Astrocyte (in vitro differentiated cells and primary cell): ENCODE results near the gene CACNA1C. TPM values are rescaled to one million over a fixed set of nuclear protein-coding genes. Genes with fewer than 3 reads are reported as not detected.

Experiments
- DNase-seq: peaks from one replicate; pipeline ENCODE4 v3.0.0-alpha.2; 2010; ENCODE audit warnings: low read depth
- FAIRE-seq: peaks from 2 replicates; lab custom pipeline; 2011; peaks lifted over from hg19 to GRCh38; lab: Jason Lieb, UNC
- H2AFZ ChIP-seq: 2 replicates; pipeline ENCODE4 v1.6.0; 2012; ENCODE audit warnings: low read depth, low read length, inconsistent platforms
- H3K27ac ChIP-seq: 2 replicates; pipeline ENCODE4 v1.5.1; 2011; ENCODE audit warnings: low read depth, low read length, inconsistent platforms
- H3K27me3 ChIP-seq: 2 replicates; pipeline ENCODE4 v1.6.0; 2011; ENCODE audit warnings: low read length, inconsistent platforms; ENCODE audit not compliant: insufficient read depth
- H3K36me3 ChIP-seq: 2 replicates; pipeline ENCODE4 v1.5.1; 2011; ENCODE audit warnings: low read length, inconsistent platforms; ENCODE audit not compliant: insufficient read depth
- H3K4me1 ChIP-seq: 2 replicates; pipeline ENCODE4 v1.5.1; 2011; ENCODE audit warnings: low read length, inconsistent platforms; ENCODE audit not compliant: insufficient read depth
- H3K4me2 ChIP-seq: 2 replicates; pipeline ENCODE4 v1.6.0; 2012; ENCODE audit warnings: low read length, inconsistent platforms
- H3K4me3 ChIP-seq: 2 replicates; pipeline ENCODE4 v1.5.1; 2011; ENCODE audit warnings: low read depth, mild to moderate bottlenecking, low read length, inconsistent platforms; ENCODE audit not compliant: insufficient read depth
- H3K79me2 ChIP-seq: 2 replicates; pipeline ENCODE4 v1.6.0; 2012; ENCODE audit warnings: mild to moderate bottlenecking, low read length, inconsistent platforms; ENCODE audit not compliant: insufficient read depth
- H3K9ac ChIP-seq: 2 replicates; pipeline ENCODE4 v1.6.0; 2012; ENCODE audit warnings: mild to moderate bottlenecking, low read length, inconsistent platforms
- H3K9me3 ChIP-seq: 2 replicates; pipeline ENCODE4 v1.5.1; 2012; ENCODE audit warnings: low read depth, mild to moderate bottlenecking, low read length, inconsistent platforms; ENCODE audit not compliant: insufficient read depth
- H4K20me1 ChIP-seq: 2 replicates; pipeline ENCODE4 v1.6.0; 2012; ENCODE audit warnings: low read length, inconsistent platforms; ENCODE audit not compliant: insufficient read depth
- H3K27ac Mint-ChIP-seq: one replicate; pipeline ENCODE4 v1.8.0; 2021; ENCODE audit warnings: mild to moderate bottlenecking, mixed read lengths; ENCODE audit not compliant: unreplicated experiment
- H3K27me3 Mint-ChIP-seq: one replicate; pipeline ENCODE4 v1.8.0; 2021; ENCODE audit warnings: low read depth, mixed read lengths; ENCODE audit not compliant: unreplicated experiment
- H3K36me3 Mint-ChIP-seq: one replicate; pipeline ENCODE4 v1.8.0; 2021; ENCODE audit warnings: low read depth, mixed read lengths; ENCODE audit not compliant: unreplicated experiment
- H3K4me1 Mint-ChIP-seq: one replicate; pipeline ENCODE4 v1.8.0; 2021; ENCODE audit warnings: low read depth, mixed read lengths; ENCODE audit not compliant: unreplicated experiment
- H3K4me3 Mint-ChIP-seq: one replicate; pipeline ENCODE4 v1.8.0; 2021; ENCODE audit warnings: mild to moderate bottlenecking, moderate library complexity, mixed read lengths; ENCODE audit not compliant: unreplicated experiment
- H3K9me3 Mint-ChIP-seq: one replicate; pipeline ENCODE4 v1.8.0; 2021; ENCODE audit warnings: mild to moderate bottlenecking, mixed read lengths; ENCODE audit not compliant: unreplicated experiment
- EZH2 ChIP-seq: IDR thresholded peaks from 2 replicates; pipeline ENCODE4 v1.6.1; 2012; ENCODE audit warnings: mild to moderate bottlenecking, low read length, inconsistent platforms; ENCODE audit not compliant: insufficient read depth
- total RNA-seq: library from RNA; stranded (reverse); gene quantifications from 2 replicates; pipeline ENCODE4 v1.2.1, GENCODE V29; 2021
- TF ChIP-seq, protein P1 (sequence below): IDR thresholded peaks from 2 replicates; pipeline ENCODE4 v1.5.1; 2011; ENCODE audit warnings: low read depth, mild to moderate bottlenecking, inconsistent platforms, low read length, moderate library complexity; ENCODE audit not compliant: insufficient read depth

CACNA1C gene
- total RNA-seq, 1 donor from 2014 or later, result 2.1 TPM

DNA sequence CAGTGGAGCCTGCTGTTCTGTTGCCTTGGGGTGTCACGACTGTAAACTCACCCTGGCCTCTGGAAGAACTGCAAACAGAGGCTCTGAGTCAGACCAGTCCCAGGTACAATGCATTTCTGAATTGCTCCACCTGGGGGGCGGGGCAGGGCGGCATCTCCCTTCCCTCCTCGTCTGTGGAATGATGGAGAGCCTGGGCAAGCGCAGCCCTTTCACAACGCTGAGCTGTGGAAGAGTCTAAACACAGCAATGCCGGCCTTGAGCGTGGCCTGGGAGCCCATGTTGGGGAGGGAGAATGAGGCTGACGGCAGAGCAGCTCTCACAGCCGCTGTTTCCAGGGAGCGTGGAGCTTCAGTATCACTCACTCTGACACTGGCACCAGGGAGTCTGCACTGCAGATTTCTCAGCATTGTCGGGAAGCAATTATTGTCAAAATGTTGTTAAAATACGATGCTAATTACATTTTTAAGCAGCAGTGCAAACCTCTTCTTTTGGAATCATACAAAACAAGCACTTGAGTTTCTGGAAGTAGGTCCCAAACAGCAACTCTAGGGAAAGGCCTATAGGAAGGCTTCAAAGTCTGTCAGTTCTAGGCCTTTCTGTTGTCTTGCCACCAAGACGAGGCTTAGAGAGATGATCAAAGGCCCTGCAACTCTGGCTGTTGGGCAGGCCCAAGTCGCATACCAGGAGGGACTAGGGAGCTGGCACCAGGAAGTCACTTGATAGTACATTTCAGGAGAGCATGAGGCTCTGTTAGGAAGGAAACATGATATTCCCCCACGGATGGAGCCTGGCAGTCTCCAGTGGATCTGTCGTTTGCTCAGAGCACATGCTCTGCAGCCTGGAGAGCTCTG, 498.0 kb downstream of the CACNA1C start:
- H3K9ac ChIP-seq, result no peak overlapping the region
- Mint-ChIP-seq H3K4me1 (no peaks in the 10 kb centered on the region), H3K27me3 (peaks cover 27% of the 10 kb centered on the region), H3K4me3 (no peak overlapping the region), H3K27ac (no peak overlapping the region), H3K36me3 (no peaks in the 10 kb centered on the region), H3K9me3 (no peaks in the 10 kb centered on the region)
- H3K4me2 ChIP-seq, result no peak overlapping the region
- H3K4me1 ChIP-seq, result no peaks in the 10 kb centered on the region
- no peak overlapping the region for H3K27ac ChIP-seq
- DNase-seq (no peak), FAIRE-seq (no peak)
- H4K20me1 ChIP-seq, result no peaks in the 10 kb centered on the region
- peaks cover 3% of the 10 kb centered on the region for H3K9me3 ChIP-seq
- TF ChIP-seq EZH2, result no peak
- TF ChIP-seq, protein P1, sequence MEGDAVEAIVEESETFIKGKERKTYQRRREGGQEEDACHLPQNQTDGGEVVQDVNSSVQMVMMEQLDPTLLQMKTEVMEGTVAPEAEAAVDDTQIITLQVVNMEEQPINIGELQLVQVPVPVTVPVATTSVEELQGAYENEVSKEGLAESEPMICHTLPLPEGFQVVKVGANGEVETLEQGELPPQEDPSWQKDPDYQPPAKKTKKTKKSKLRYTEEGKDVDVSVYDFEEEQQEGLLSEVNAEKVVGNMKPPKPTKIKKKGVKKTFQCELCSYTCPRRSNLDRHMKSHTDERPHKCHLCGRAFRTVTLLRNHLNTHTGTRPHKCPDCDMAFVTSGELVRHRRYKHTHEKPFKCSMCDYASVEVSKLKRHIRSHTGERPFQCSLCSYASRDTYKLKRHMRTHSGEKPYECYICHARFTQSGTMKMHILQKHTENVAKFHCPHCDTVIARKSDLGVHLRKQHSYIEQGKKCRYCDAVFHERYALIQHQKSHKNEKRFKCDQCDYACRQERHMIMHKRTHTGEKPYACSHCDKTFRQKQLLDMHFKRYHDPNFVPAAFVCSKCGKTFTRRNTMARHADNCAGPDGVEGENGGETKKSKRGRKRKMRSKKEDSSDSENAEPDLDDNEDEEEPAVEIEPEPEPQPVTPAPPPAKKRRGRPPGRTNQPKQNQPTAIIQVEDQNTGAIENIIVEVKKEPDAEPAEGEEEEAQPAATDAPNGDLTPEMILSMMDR, result no peak
- H2AFZ ChIP-seq, result no peak overlapping the region
- H3K27me3 ChIP-seq, result no peaks in the 10 kb centered on the region
- H3K36me3 ChIP-seq, result no peaks in the 10 kb centered on the region
- H3K79me2 ChIP-seq, result no peaks in the 10 kb centered on the region
- H3K4me3 ChIP-seq, result no peak overlapping the region

DNA sequence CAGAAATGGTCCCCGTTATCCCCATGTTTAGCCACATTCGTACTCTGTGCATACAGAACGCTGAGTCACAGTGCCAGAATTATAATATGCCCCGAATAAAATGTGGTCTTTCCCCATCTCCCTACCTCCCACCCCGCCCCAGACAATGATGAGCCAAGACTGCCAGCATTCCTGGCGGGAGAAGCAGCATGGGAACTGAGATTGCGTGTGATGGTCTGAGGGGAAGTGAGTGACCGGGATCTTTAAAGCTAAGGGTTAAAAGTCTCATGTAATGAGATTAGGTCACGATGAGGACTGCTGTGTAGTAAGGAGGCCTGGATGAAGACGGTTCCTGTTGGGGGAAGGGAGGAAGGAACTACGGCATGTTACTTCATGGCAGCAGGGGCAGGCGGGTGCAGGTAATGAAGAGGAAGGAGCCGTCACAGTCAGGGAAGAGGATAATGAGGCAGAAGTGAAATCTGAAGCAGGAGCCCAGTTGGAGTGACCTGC, 498.7 kb downstream of the CACNA1C start:
- Mint-ChIP-seq H3K27ac (no peak overlapping the region), H3K27me3 (peaks cover 31% of the 10 kb centered on the region), H3K4me3 (no peak overlapping the region), H3K4me1 (no peaks in the 10 kb centered on the region), H3K9me3 (peaks cover 1% of the 10 kb centered on the region), H3K36me3 (peaks cover under 1% of the 10 kb centered on the region)
- Histone ChIP-seq H3K79me2 (no peaks in the 10 kb centered on the region), H4K20me1 (no peaks in the 10 kb centered on the region), H2AFZ (no peak overlapping the region), H3K4me2 (no peak overlapping the region), H3K27ac (no peak overlapping the region), H3K27me3 (no peaks in the 10 kb centered on the region), H3K9ac (no peak overlapping the region), H3K36me3 (no peaks in the 10 kb centered on the region), H3K9me3 (peaks cover under 1% of the 10 kb centered on the region), H3K4me3 (no peak overlapping the region), H3K4me1 (no peaks in the 10 kb centered on the region)
- no peak for TF ChIP-seq EZH2
- TF ChIP-seq, protein P1, result no peak
- FAIRE-seq (no peak), DNase-seq (no peak)
